Measurements from ENCODE around the gene DDR1. TPM values are rescaled to one million over a fixed set of nuclear protein-coding genes. Genes with fewer than 3 reads are reported as not detected.
"Not testable (repeated sequence)": the region's sequence is repeated elsewhere in the genome, so short reads cannot be mapped to it uniquely, and the experiment has no call there.

DDR1 gene
- 19.5 and 20.1 TPM in 2 replicates for total RNA-seq

DNA sequence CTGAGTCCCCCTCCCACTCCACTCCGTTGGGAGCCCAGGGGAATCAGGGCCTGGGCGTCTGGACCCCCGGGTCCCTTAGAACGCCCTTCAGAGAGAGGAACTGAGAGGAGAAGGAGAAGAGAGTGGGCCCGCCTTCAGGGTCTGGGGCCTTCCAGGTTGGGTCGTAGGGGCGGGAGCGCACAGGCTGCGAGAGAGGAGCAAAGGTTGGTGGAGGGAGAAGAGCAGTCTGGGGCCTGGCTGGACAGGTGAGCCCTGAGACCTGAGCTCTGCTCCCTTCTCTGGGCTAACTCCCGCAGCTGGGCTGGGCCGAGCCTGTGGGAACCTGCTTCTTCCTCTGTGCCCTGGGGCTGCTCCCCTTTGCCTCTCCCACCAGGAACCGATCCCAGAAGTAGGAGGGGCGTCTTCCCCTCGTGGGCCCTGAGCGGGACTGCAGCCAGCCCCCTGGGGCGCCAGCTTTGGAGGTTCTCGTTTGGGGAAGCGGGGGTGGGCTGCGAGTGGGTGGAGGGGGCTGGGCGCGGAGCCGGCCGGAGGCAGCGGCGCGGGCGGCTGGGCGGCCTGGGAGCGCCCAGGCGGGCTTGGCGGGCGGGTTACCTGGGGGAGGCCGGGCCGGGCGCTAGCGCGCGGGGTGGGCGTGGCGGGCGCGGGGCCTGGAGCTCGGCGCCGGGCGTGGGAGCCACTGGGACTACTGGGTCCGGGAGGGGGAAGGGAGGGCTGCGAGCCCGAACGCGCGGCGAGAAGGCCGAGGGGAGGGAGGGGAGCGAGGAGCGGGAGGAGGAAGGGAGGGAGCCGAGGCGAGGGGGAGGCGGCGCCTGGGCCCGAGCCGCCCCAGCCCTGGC lies at the start of gene DDR1:
DDR1 (plus strand) TSS at position 835 of the 836 bp plus-strand sequence. CDS start 4,211 bp downstream, outside the sequence.
- intact Hi-C loops (cut with micrococcal nuclease): loop anchor here (2.0 kb wide), 2 partner anchors 31 to 147 kb away; partner anchors contain the start of gene VARS2

DNA sequence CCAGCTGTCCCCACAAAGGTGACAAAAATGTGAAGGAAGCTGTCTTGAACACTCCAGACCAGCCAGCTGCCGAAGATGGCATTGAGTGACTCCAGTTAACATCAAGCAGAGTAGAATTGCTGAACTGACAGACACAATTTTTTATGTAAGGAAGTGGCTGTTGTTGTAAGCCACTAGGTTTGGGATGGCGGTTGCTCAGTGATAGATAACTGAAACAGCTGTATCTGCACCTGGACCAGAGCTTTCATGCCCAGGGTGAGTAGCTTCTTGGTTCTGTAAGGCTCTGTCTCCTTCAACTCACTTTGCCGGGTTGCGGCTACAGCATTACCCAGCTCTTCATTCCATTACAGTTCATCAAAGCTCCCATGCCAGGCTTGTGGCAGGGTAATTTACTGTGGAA lies 49.7 kb upstream of the DDR1 start:
- intact Hi-C loops (cut with micrococcal nuclease): no loop called here

DNA sequence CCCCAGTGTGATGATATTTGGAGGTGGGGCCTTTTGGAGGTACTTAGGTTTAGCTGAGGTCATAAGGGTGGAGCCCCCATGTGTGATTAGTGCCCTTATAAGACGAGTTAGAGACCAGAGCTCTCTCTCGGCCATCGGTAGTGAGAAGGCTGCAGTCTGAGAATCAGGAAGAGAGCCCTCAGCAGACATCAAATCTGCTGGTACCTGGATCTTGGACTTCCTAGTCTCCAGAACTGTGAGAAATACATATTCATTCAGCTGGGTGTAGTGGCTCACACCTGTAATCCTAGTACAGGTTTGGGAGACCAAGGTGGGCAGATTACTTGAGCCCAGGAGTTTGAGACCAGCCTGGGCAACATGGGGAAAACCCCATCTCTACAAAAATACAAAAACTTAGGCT lies 48.7 kb upstream of the DDR1 start:
- intact Hi-C loops (cut with micrococcal nuclease): no loop called here

GRCh38 chr6:30836431-30836866 lies 47.9 kb upstream of the DDR1 start:
- intact Hi-C loops (cut with micrococcal nuclease): no loop called here

DNA sequence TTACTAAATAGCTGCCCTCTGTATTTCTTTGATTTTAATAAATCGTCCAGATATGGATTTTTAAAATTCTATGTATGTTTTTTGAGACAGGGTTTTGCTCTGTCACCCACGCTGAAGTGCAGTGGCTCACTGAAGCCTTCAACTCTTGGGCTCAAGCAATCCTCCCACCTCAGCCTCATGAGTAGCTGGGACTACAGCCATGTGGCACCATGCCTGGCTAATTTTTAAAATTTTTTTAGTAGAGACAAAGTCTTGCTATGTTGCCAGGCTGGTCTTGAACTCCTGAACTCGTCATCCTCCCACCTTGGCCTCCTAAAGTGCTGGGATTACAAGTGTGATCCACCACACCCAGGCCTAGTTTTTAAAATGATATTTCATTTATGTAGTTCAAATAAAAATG lies 47.4 kb upstream of the DDR1 start:
- intact Hi-C loops (cut with micrococcal nuclease): no loop called here

GRCh38 chr6:30837432-30837831 lies 46.9 kb upstream of the DDR1 start:
- intact Hi-C loops (cut with micrococcal nuclease): no loop called here

DNA sequence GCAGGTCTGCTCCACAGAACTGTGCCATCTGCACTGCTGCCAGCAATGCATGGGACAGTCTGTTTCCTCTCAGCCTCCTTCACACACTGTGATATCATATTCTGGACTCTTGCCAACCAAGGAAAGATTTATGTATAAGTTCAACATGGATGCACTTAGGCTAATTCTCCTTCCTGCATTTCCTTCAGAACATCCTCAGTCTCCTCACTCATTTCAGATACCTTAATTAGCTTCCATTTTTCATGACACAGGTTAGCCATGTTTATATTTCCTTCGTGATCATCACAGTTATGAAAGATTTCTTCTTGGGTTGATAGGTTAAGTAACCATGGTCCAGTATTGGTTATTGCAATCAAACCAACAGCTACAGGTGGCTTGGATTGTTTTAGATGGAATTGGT lies 46.4 kb upstream of the DDR1 start:
- intact Hi-C loops (cut with micrococcal nuclease): no loop called here

DNA sequence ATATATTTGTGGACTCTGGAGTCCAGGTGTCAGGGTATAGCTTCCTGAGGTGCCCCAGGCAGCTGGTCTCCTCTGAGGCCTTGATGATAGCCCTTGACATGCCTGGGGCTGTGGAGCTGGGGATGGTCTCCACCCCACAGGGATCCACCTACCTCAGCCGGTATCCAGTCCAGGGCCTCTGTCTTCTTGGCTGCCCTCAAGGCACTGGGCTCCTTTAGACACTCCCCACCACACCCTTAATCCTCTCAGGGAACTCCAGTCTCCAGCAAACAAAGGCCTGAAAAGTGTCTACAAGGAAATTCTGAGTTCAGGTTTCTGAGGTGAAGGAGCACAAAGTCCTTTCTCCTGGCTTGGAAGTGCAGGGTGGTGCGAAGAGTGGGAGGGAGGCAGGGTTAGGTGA lies 44.6 kb upstream of the DDR1 start:
- intact Hi-C loops (cut with micrococcal nuclease): no loop called here

GRCh38 chr6:30840084-30840934 lies 44.0 kb upstream of the DDR1 start:
- intact Hi-C loops (cut with micrococcal nuclease): no loop called here

- intact Hi-C loops (cut with micrococcal nuclease): no loop called here
Observed at GRCh38 chr6:30840935-30841643, 43.2 kb upstream of the DDR1 start.

GRCh38 chr6:30841644-30842504 lies 42.4 kb upstream of the DDR1 start:
- intact Hi-C loops (cut with micrococcal nuclease): no loop called here

- intact Hi-C loops (cut with micrococcal nuclease): no loop called here
Observed at GRCh38 chr6:30842754-30843610, 41.3 kb upstream of the DDR1 start.

DNA sequence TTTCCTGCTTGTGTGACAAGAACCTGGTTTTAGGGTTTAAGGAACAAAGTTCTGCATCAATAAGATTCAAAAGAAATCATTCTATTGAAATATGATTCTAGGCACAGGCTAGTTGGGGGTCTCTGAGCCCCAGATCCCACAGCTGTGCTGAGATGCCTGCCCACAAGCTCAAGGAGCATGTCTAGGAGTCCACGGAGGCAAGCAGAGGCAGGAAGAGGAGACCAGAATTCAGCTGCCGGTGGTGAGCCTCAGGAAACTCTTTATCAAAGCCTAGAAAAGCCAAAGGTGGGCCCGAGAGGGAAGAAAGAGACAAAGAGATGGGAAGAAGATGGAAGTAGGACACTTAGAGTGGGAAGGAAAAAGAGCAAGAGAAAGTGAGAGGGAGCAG lies 40.7 kb upstream of the DDR1 start:
- intact Hi-C loops (cut with micrococcal nuclease): no loop called here

- intact Hi-C loops (cut with micrococcal nuclease): no loop called here
Observed at GRCh38 chr6:30844118-30844535, 40.2 kb upstream of the DDR1 start.

GRCh38 chr6:30845183-30845582 lies 39.1 kb upstream of the DDR1 start:
- intact Hi-C loops (cut with micrococcal nuclease): no loop called here

DNA sequence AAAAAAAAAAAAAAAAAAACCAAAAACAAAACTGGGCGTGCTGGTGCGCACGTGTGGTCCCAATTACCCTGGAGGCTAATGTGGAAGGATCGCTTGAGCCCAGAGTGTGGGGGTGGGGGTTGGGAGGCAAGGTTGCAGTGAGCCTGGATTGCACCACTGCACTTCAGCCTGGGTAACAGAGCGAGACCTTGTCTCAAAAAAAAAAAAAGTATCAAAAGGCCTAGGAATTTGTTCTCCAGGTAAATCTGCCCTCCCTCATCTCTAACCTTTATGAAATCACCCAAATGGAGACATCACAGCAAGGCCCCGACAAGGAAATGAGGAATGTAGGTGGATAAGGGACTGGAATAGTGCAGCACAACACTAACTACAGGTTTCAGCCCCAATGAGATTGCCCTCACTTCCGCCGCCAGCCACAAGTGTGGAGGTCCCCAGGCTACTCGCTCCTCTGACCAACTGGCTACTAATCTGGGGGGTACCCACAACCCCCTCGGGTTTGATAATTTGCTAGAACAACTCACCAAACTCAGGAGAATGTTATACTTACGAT lies 36.8 kb upstream of the DDR1 start:
- intact Hi-C loops (cut with micrococcal nuclease): no loop called here

GRCh38 chr6:30847971-30848436 lies 36.3 kb upstream of the DDR1 start:
- intact Hi-C loops (cut with micrococcal nuclease): no loop called here

GRCh38 chr6:30849903-30850651 lies 34.2 kb upstream of the DDR1 start:
- intact Hi-C loops (cut with micrococcal nuclease): no loop called here

GRCh38 chr6:30852459-30852858 lies 31.9 kb upstream of the DDR1 start:
- intact Hi-C loops (cut with micrococcal nuclease): not testable (repeated sequence)
